ENCODE data around the gene PLK3.

DNA sequence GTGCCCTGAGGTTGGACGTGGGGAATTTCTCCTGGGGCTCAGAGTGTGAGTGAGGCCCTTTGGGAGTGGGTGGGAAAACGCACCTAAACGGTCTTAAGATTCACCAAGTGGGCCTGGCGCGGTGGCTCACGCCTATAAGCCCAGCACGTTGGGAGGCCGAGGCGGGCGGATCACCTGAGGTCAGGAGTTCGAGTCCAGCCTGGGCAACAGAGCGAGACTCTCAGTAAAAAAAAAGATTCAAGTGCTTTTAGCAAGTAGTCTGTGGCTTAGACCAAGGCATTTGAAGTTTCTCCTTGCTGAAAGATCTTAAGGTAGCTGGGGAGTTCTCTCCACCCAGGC lies 23.5 kb upstream of the PLK3 start:
- TF ChIP-seq, protein P1, sequence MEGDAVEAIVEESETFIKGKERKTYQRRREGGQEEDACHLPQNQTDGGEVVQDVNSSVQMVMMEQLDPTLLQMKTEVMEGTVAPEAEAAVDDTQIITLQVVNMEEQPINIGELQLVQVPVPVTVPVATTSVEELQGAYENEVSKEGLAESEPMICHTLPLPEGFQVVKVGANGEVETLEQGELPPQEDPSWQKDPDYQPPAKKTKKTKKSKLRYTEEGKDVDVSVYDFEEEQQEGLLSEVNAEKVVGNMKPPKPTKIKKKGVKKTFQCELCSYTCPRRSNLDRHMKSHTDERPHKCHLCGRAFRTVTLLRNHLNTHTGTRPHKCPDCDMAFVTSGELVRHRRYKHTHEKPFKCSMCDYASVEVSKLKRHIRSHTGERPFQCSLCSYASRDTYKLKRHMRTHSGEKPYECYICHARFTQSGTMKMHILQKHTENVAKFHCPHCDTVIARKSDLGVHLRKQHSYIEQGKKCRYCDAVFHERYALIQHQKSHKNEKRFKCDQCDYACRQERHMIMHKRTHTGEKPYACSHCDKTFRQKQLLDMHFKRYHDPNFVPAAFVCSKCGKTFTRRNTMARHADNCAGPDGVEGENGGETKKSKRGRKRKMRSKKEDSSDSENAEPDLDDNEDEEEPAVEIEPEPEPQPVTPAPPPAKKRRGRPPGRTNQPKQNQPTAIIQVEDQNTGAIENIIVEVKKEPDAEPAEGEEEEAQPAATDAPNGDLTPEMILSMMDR (IDR thresholded peaks at IDR 0.05) = no peak
- no peak for TF ChIP-seq POLR2A (IDR thresholded peaks at IDR 0.05)
